GM18873 (cell line): ENCODE data around the gene AGAP2.

Experiments used
- ATAC-seq: cut with Tn5 transposase; IDR thresholded peaks from one replicate; pipeline ENCODE4 v1.9.1; 2021; ENCODE audit warnings: mild to moderate bottlenecking, moderate library complexity, moderate number of reproducible peaks; ENCODE audit not compliant: unreplicated experiment, low FRiP score

Gene AGAP2

GRCh38 chr12:57737467-57738460 lies 778 bp downstream of the AGAP2 start:
- no peak for ATAC-seq

GRCh38 chr12:57736741-57737466 lies 1.6 kb downstream of the AGAP2 start:
- ATAC-seq = no peak

GRCh38 chr12:57735952-57736740 lies 2.4 kb downstream of the AGAP2 start:
- ATAC-seq = no peak

GRCh38 chr12:57735198-57735855 lies 3.2 kb downstream of the AGAP2 start:
- ATAC-seq = no peak

GRCh38 chr12:57734591-57734990 lies 4.0 kb downstream of the AGAP2 start:
- ATAC-seq = no peak

- no peak for ATAC-seq
Measured at GRCh38 chr12:57733928-57734327, 4.6 kb downstream of the AGAP2 start.

- ATAC-seq = no peak
Measured at GRCh38 chr12:57732726-57733593, 5.6 kb downstream of the AGAP2 start.

- no peak for ATAC-seq
Measured at GRCh38 chr12:57732270-57732669, 6.3 kb downstream of the AGAP2 start.

- no peak for ATAC-seq
Measured at GRCh38 chr12:57731411-57732080, 7.0 kb downstream of the AGAP2 start.

GRCh38 chr12:57730336-57731067 lies 8.0 kb downstream of the AGAP2 start:
- ATAC-seq = no peak

GRCh38 chr12:57729321-57729844 lies 9.2 kb downstream of the AGAP2 start:
- no peak for ATAC-seq

GRCh38 chr12:57727758-57728395 lies 10.7 kb downstream of the AGAP2 start:
- no peak for ATAC-seq

- ATAC-seq = no peak
Measured at GRCh38 chr12:57726884-57727757, 11.4 kb downstream of the AGAP2 start.

GRCh38 chr12:57726151-57726883 lies 12.2 kb downstream of the AGAP2 start:
- no peak for ATAC-seq

GRCh38 chr12:57725851-57726150 lies 12.7 kb downstream of the AGAP2 start:
- ATAC-seq = no peak
